ENCODE measurements around the gene KLK12.

KLK12 gene

DNA sequence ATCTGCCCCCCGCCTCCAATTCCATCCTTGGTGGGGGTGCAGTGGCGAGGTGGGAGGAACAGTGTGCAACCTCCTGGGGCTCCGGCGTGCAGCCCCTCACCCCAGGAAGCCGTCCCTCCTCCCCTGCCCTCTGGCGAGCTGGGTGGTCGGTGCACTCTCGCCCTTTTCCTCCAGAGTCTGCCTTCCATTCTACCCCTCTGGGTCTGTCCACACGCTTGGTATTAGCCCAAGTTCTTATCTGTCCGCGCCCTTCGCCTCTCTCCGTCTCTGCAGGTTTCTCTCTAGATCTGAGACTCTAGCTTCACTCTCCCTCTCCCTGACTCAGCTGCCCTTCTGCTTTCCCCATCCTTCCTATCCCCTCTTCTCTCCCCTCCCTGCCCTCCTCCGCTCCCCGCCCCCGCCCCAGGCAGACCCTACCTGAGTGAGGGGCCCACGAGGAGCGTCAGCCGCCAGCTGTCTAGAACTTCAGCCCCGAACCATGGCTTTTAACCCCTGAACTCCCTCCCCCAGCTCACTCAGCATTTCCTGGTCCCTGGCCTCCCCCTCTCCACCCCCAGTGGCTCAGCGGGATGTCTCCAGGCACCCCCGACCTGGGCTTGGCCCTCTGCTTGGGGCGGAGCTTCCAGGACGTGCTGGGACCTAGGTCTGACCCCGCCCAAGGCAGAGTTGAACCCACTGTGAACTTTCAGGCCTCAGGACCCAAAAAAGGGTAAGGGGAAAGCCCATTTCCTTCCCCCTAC lies 30.6 kb upstream of the KLK12 start:
- no peaks in the 10 kb centered on the region for H3K36me3 Mint-ChIP-seq (ENCODE audit: low read depth)
- no peak overlapping the region for H3K4me3 Mint-ChIP-seq
- no peak overlapping the region for H3K27ac Mint-ChIP-seq
- H3K4me1 Mint-ChIP-seq (ENCODE audit: low read depth), result peaks cover 2% of the 10 kb centered on the region
- no peaks in the 10 kb centered on the region for H3K9me3 Mint-ChIP-seq
- no peak for DNase-seq
- H3K27me3 Mint-ChIP-seq, result peaks cover 56% of the 10 kb centered on the region

DNA sequence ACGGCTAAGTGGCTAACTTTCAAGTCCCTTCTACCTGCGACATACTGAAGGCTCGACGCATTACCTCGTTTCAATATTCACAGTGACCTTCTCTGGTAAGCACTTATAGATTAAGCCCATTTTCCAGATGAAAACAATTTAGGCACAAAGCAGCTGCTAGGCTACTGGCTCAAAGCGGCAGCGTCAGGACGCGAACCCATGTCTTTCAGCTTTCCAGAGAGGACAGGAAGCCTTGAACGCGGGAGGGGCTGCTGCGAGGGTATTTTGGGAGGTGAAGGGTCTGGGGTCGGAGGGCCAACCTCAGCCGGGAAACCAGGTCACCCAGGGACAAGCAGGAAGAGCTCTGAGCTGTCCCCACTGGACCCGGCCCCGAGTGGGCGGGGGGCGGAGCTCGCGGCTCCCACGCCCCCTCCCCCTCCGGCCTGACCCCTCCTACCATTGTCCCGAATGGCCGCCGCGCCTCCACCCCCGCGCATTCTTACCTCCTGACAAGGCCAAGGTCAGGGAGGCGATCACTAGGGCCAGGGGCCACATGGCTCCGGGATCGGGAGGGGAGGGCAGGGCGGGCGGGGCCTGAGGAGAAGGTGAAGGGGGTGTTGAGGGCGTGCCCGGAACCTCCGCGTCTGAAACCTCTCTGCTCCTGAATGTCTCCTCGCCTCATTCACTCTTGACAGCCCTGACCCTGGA lies 29.9 kb upstream of the KLK12 start, which contains the start of gene KLK13:
TSS of gene KLK13 (minus strand) at position 559 of the 687 bp plus-strand sequence. CDS start at position 534, 25 bp downstream.
- no peak within 1 kb of the TSS for H3K4me3 Mint-ChIP-seq
- H3K4me1 Mint-ChIP-seq (ENCODE audit: low read depth), result peaks cover 2% of the 10 kb centered on the region
- H3K36me3 Mint-ChIP-seq (ENCODE audit: low read depth), result no peaks in the 10 kb centered on the region
- H3K27ac Mint-ChIP-seq, result no peak within 1 kb of the TSS
- DNase-seq, result no peak
- H3K27me3 Mint-ChIP-seq, result peaks cover 58% of the 10 kb centered on the region
- H3K9me3 Mint-ChIP-seq, result no peaks in the 10 kb centered on the region

DNA sequence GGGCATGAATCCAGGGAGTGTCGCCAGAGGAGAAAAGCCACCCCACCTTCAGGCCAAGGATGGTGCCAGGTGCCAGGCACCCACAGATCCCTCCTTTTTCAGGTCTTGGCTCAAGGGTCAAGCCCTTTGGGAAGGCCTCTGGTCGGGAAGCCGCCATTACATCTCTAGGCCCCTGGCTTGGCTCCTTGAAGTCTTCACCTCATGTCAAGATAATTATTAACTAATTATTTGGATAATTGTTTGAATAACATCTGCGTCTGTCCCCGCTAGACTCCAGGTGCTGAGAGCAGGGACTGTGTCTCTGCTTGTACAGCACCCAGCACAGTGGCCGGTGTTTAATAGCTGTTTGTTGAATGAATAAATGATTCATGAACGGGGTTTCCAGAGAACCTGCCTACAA lies 28.9 kb upstream of the KLK12 start:
- H3K36me3 Mint-ChIP-seq (ENCODE audit: low read depth), result no peaks in the 10 kb centered on the region
- H3K4me1 Mint-ChIP-seq (ENCODE audit: low read depth), result peaks cover 2% of the 10 kb centered on the region
- no peak for DNase-seq
- H3K4me3 Mint-ChIP-seq, result no peak overlapping the region
- no peak overlapping the region for H3K27ac Mint-ChIP-seq
- H3K27me3 Mint-ChIP-seq, result peaks cover 58% of the 10 kb centered on the region
- no peaks in the 10 kb centered on the region for H3K9me3 Mint-ChIP-seq

DNA sequence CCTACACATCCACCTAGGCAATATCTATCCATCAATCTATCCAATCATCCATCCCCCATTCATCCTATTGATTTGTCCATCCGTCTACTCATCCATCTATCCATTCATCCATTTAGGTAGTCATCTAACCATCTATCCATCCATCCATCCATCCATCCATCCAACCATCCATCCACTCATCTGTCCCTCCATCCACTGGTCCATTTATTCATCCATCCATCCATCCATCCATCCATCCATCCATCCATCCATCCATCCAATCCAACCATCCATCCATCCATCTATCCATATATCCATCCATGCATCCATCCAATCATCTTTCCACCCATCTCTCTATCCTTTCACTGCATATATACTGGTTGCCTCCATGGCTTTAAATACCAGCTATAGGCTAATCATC lies 26.2 kb upstream of the KLK12 start:
- H3K27ac Mint-ChIP-seq, result no peak overlapping the region
- peaks cover 46% of the 10 kb centered on the region for H3K27me3 Mint-ChIP-seq
- DNase-seq, result no peak
- no peaks in the 10 kb centered on the region for H3K9me3 Mint-ChIP-seq
- no peaks in the 10 kb centered on the region for H3K36me3 Mint-ChIP-seq (ENCODE audit: low read depth)
- peaks cover 2% of the 10 kb centered on the region for H3K4me1 Mint-ChIP-seq (ENCODE audit: low read depth)
- no peak overlapping the region for H3K4me3 Mint-ChIP-seq

DNA sequence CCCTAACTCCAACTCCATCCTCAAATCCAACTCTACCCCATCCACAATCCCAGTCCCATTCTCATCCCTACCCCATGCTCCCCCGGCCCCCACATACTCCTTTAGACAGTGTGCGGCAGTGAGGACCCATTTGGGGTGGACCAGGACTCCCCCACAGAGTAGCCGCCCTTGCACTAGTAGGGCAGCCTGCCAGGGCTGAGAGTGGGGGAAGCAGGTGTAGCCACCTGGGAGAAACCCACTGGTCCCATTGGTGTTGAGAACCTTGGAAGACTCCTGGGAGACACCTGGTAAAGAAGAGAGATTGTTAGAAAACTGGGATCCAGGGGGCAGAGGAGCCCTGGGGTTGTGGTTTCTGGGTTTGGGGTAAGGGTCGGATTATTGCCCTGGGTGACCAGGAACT lies 25.5 kb upstream of the KLK12 start:
- Mint-ChIP-seq H3K4me1 (ENCODE audit: low read depth) (peaks cover 1% of the 10 kb centered on the region), H3K4me3 (no peak overlapping the region), H3K36me3 (ENCODE audit: low read depth) (no peaks in the 10 kb centered on the region), H3K9me3 (no peaks in the 10 kb centered on the region), H3K27ac (no peak overlapping the region), H3K27me3 (peaks cover 47% of the 10 kb centered on the region)
- DNase-seq, result no peak

DNA sequence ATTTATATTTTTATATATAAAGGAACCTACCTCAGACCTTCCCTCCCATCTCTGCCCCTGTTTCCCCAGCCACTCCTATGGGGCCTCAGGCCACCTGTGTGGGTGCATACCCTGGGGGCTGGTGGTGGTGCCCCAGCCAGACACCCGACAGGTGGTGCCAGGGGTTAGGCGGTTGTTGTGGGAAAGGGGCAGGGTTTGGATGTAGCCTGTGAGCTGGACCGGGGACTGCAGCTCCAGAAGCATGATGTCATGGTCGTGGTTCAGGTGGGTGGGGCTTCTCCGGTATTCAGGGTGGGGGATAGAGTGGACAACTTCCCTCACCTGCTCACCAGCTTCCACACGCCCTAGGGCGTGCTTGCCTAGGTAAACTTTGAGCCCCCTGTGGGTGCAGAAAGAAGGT lies 24.9 kb upstream of the KLK12 start:
- no peak overlapping the region for H3K4me3 Mint-ChIP-seq
- no peaks in the 10 kb centered on the region for H3K9me3 Mint-ChIP-seq
- DNase-seq, result no peak
- no peak overlapping the region for H3K27ac Mint-ChIP-seq
- H3K4me1 Mint-ChIP-seq (ENCODE audit: low read depth), result no peaks in the 10 kb centered on the region
- H3K27me3 Mint-ChIP-seq, result peaks cover 48% of the 10 kb centered on the region
- no peaks in the 10 kb centered on the region for H3K36me3 Mint-ChIP-seq (ENCODE audit: low read depth)

DNA sequence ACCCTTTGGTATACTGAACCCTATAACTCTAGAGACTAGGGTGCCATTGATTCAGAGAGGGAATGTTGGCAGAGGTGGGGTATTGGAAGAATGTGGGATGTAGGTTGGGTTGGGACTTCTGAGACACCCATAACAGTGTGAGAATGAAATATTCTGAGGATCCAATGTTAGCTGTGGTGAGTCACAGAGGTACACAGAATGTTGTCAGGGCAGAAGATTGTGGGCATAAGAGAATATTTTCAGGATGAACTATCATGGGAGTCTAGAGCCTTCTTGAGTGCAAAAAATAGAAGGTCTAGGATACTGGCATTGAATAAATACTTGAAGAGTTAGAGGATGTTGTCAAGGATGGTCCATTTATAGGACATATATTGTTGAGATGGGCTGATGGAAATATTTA lies 21.1 kb upstream of the KLK12 start:
- H3K4me1 Mint-ChIP-seq (ENCODE audit: low read depth), result no peaks in the 10 kb centered on the region
- no peaks in the 10 kb centered on the region for H3K9me3 Mint-ChIP-seq
- H3K36me3 Mint-ChIP-seq (ENCODE audit: low read depth), result no peaks in the 10 kb centered on the region
- H3K4me3 Mint-ChIP-seq, result no peak overlapping the region
- DNase-seq, result no peak
- H3K27ac Mint-ChIP-seq, result no peak overlapping the region
- peaks cover 43% of the 10 kb centered on the region for H3K27me3 Mint-ChIP-seq

DNA sequence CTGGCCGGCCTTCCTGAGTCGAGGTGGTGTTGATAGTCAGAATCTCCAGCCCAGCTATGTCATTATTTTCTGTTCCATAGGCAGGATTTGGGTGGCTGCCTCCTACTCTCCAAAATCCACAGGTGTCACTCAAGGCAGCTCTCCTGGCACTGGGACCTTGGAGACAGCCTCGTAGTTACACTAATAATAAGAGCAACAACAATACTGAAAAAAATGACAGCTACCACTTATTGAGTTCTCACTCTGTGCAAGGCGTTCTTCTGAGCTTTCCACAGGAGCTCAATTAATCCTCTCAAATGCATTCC lies 12.2 kb upstream of the KLK12 start:
- no peak for DNase-seq
- no peak overlapping the region for H3K27ac Mint-ChIP-seq
- peaks cover 2% of the 10 kb centered on the region for H3K9me3 Mint-ChIP-seq
- H3K4me3 Mint-ChIP-seq, result no peak overlapping the region
- H3K27me3 Mint-ChIP-seq, result peaks cover 24% of the 10 kb centered on the region
- H3K4me1 Mint-ChIP-seq (ENCODE audit: low read depth), result no peaks in the 10 kb centered on the region
- H3K36me3 Mint-ChIP-seq (ENCODE audit: low read depth), result no peaks in the 10 kb centered on the region

DNA sequence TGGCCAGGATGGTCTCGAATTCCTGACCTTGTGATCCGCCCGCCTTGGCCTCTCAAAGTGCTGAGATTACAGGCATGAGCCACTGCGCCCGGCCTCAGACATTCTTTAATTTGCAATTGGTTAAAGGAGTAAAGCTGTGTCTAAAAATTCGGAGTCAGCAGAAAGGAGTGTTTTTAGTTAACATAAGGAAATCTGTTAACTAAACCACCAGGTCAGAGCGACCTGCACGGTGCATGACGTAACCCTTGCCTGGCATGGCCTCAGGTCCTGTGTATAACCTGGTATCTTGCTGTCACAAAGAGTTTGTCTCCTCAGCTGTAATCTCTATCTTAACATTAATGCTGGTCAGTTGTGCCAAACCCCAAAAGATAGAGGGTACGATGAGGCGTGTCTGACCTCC lies 9.5 kb upstream of the KLK12 start:
- no peaks in the 10 kb centered on the region for H3K4me1 Mint-ChIP-seq (ENCODE audit: low read depth)
- H3K27ac Mint-ChIP-seq, result no peak overlapping the region
- H3K4me3 Mint-ChIP-seq, result no peak overlapping the region
- no peaks in the 10 kb centered on the region for H3K36me3 Mint-ChIP-seq (ENCODE audit: low read depth)
- DNase-seq, result no peak
- H3K9me3 Mint-ChIP-seq, result no peaks in the 10 kb centered on the region
- H3K27me3 Mint-ChIP-seq, result peaks cover 15% of the 10 kb centered on the region

DNA sequence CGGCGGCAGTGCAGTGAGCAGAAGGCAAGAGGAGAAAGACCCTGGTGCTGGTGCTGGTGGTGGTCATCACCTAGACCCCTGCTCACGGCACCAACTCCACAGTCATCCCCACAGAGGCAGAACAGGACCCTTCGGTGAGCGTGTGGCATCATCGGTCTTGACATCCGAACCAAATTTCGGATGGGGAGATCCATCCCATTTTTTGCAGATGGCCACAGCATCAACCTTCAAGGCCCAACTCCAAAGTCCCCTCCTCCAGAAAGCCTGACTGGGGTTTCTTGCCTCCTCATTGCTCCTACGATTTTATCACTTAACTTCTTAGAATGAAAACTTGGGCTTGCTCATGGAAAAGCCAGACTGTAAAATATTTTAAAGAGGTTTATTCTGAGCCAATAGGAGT lies 8.7 kb upstream of the KLK12 start:
- no peaks in the 10 kb centered on the region for H3K4me1 Mint-ChIP-seq (ENCODE audit: low read depth)
- no peak overlapping the region for H3K27ac Mint-ChIP-seq
- no peaks in the 10 kb centered on the region for H3K9me3 Mint-ChIP-seq
- H3K36me3 Mint-ChIP-seq (ENCODE audit: low read depth), result no peaks in the 10 kb centered on the region
- no peak for DNase-seq
- H3K4me3 Mint-ChIP-seq, result no peak overlapping the region
- peaks cover 11% of the 10 kb centered on the region for H3K27me3 Mint-ChIP-seq

DNA sequence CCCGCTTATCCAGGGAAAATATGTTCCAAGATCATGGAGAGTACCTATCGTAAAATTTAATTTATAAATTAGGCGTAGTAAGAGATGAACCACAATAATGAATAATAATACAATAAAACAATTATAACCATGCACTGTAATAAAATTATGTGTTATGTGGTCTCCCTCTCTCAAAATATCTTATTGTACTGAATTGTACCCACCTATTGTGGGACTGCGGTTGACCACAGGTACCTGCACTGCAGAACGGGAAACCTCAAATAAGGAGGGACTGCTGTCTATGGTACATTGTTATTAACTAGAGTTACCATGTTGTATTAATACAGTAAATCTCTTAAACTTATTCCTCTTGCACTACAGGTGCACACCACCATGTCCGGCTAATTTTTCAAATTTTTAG lies 5.3 kb upstream of the KLK12 start:
- no peaks in the 10 kb centered on the region for H3K9me3 Mint-ChIP-seq
- H3K4me1 Mint-ChIP-seq (ENCODE audit: low read depth), result no peaks in the 10 kb centered on the region
- no peak overlapping the region for H3K27ac Mint-ChIP-seq
- DNase-seq, result no peak
- H3K4me3 Mint-ChIP-seq, result no peak overlapping the region
- no peaks in the 10 kb centered on the region for H3K36me3 Mint-ChIP-seq (ENCODE audit: low read depth)
- H3K27me3 Mint-ChIP-seq, result peaks cover 3% of the 10 kb centered on the region

DNA sequence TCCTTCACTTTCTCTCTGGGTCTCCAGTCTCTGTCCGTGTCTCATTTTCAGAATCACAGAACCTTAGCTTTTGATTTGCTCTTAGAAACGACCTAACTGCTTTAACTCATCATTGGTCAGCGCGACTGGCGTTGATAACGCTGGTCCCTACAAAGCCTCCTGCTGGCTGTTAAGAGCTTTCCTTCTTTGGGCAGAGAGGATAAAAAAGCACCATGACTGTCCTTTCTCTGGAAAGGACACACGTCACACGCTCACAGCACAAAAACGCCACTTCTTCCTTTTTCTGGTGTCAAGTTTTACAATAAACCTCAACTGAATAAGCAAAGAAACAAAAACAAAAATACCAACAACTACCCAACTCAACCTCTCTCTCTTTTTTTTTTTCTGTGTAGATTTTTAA lies 1.7 kb upstream of the KLK12 start:
- no peaks in the 10 kb centered on the region for H3K36me3 Mint-ChIP-seq (ENCODE audit: low read depth)
- no peaks in the 10 kb centered on the region for H3K4me1 Mint-ChIP-seq (ENCODE audit: low read depth)
- no peak for DNase-seq
- no peak overlapping the region for H3K27ac Mint-ChIP-seq
- H3K27me3 Mint-ChIP-seq, result peaks cover 19% of the 10 kb centered on the region
- H3K4me3 Mint-ChIP-seq, result no peak overlapping the region
- H3K9me3 Mint-ChIP-seq, result no peaks in the 10 kb centered on the region

DNA sequence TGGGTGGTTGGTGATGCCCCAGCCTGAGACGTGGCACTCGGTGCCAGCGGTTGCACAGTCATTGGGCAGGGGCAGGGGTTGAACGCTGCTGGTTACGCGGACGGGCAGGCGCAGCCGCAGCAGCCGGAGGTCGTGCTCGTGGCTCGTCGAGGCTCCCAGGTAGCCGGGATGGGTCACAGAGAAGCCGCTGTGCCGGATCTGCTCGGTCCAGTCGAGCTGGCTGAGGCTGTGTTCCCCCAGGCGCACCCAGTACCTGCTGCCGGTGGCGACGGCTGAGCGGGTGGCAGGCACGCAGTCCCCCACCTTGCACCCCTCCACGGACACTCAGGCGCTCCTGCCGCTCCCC lies 2.9 kb downstream of the KLK12 start:
- H3K36me3 Mint-ChIP-seq (ENCODE audit: low read depth), result no peaks in the 10 kb centered on the region
- peaks cover 48% of the 10 kb centered on the region for H3K27me3 Mint-ChIP-seq
- no peaks in the 10 kb centered on the region for H3K9me3 Mint-ChIP-seq
- H3K4me3 Mint-ChIP-seq, result no peak overlapping the region
- DNase-seq, result no peak
- no peak overlapping the region for H3K27ac Mint-ChIP-seq
- H3K4me1 Mint-ChIP-seq (ENCODE audit: low read depth), result no peaks in the 10 kb centered on the region

DNA sequence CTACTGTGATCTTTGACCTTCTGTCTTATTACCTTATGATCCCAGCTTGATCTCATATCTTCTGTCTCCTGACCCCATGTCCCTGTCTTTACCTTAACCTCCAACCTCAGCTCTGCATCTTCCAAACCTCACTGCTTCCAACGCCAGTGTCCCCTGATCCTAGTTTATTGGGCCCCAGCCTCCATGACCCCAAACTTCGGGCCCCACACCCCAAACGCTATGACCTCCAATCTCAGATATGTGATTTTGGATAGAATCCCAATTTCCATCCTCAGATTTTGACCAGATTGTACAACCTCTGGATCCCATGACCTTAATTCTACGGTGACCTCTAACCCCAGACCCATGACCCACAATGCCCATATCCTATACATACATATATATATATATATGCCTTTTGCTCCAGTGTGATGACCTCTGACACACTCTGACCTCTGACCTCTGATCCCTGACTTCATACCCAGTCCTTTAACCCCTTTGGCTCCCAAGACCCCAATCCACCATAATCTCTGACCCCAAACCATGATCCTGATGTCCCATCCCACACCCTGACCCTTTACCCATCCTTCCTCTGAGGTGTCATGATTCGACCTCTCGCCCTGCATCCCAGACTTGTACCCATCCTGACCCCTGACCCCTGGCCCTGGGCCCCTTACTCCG lies 3.5 kb downstream of the KLK12 start:
- Mint-ChIP-seq H3K4me1 (ENCODE audit: low read depth) (no peaks in the 10 kb centered on the region), H3K9me3 (no peaks in the 10 kb centered on the region), H3K27me3 (peaks cover 50% of the 10 kb centered on the region), H3K27ac (no peak overlapping the region), H3K4me3 (no peak overlapping the region), H3K36me3 (ENCODE audit: low read depth) (no peaks in the 10 kb centered on the region)
- DNase-seq, result no peak

DNA sequence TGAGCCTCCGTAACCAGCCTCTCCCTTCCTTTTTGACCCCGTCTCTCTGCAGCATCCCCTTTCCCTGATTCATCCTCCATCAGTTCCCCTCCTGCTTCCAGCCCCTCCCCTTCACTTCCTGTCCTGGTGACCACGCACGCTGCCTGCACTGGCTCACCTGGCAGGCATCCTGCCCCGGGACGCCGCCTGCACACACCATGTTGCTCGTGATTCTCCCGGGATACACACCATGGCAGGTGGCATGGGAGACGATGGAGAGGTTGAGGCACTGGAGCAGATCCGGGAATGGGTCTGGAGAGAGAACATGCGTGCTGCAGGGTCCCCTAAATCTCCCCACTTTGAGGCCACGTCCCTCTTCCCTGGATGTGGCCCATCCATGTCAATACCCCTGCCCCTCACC lies 4.2 kb downstream of the KLK12 start:
- Mint-ChIP-seq H3K27ac (no peak overlapping the region), H3K27me3 (peaks cover 54% of the 10 kb centered on the region), H3K36me3 (ENCODE audit: low read depth) (no peaks in the 10 kb centered on the region), H3K9me3 (no peaks in the 10 kb centered on the region), H3K4me1 (ENCODE audit: low read depth) (no peaks in the 10 kb centered on the region), H3K4me3 (no peak overlapping the region)
- no peak for DNase-seq
